Natural killer cell (primary cell): ENCODE data around the gene LRRC10B. TPM values are rescaled to one million over a fixed set of nuclear protein-coding genes. Genes with fewer than 3 reads are reported as not detected.

ENCODE experiments used
- ATAC-seq, 3 donors: fragments of 150-1000 bp in 2 of 3; fragments of 200-7000 bp in 1 of 3; cut with Tn5 transposase; 1 replicate in 1 of 3; 2 replicates in 2 of 3; pipeline ENCODE4 v1.10.0; 2021; ENCODE audit warnings: mild to moderate bottlenecking in 2 of 3, moderate library complexity in 2 of 3
- DNase-seq, 2 donors: peaks; one replicate each; pipeline versions ENCODE4 v3.0.0 to v3.0.0-alpha.2; 2013 to 2021; ENCODE audit warnings: mixed read lengths in 1 of 2
- H3K27ac ChIP-seq: one replicate; pipeline ENCODE4 v1.5.1; 2013; ENCODE audit warnings: mild to moderate bottlenecking, low read length
- H3K27me3 ChIP-seq: one replicate; pipeline ENCODE4 v1.6.1; 2013; ENCODE audit warnings: low read length; ENCODE audit not compliant: control insufficient read depth, insufficient read depth
- H3K36me3 ChIP-seq: one replicate; pipeline ENCODE4 v1.6.1; 2013; ENCODE audit warnings: low read length; ENCODE audit not compliant: control insufficient read depth, insufficient read depth
- H3K4me1 ChIP-seq: one replicate; pipeline ENCODE4 v1.6.1; 2013; ENCODE audit warnings: low read length; ENCODE audit not compliant: control insufficient read depth, insufficient read depth
- H3K4me3 ChIP-seq: one replicate; pipeline ENCODE4 v1.5.1; 2013; ENCODE audit warnings: low read length
- H3K9me3 ChIP-seq: one replicate; pipeline ENCODE4 v1.6.1; 2013; ENCODE audit warnings: low read length; ENCODE audit not compliant: control insufficient read depth, insufficient read depth
- H3K27ac Mint-ChIP-seq, 2 donors: one replicate each; pipeline ENCODE4 v1.8.0; 2022; ENCODE audit warnings: mild to moderate bottlenecking in 2 of 2, mixed read lengths in 2 of 2, moderate library complexity in 1 of 2
- H3K27me3 Mint-ChIP-seq, 2 donors: one replicate each; pipeline ENCODE4 v1.8.0; 2022; ENCODE audit warnings: low read depth in 2 of 2, mixed read lengths in 2 of 2
- H3K36me3 Mint-ChIP-seq: one replicate; pipeline ENCODE4 v1.8.0; 2022; ENCODE audit warnings: mixed read lengths
- H3K4me1 Mint-ChIP-seq, 2 donors: one replicate each; pipeline ENCODE4 v1.8.0; 2022; ENCODE audit warnings: mixed read lengths in 2 of 2
- H3K4me3 Mint-ChIP-seq: one replicate; pipeline ENCODE4 v1.8.0; 2022; ENCODE audit warnings: mild to moderate bottlenecking, moderate library complexity, mixed read lengths
- H3K9me3 Mint-ChIP-seq, 2 donors: one replicate each; pipeline ENCODE4 v1.8.0; 2022; ENCODE audit warnings: mixed read lengths in 2 of 2
- CTCF ChIP-seq: fragments of 200-600 bp; IDR thresholded peaks from one replicate; pipeline ENCODE4 v1.8.0; 2022; ENCODE audit warnings: antibody characterized with exemption
- WGBS: methylation state at CpG from one replicate; pipeline ENCODE4 v1.1.7; 2013; ENCODE audit warnings: missing lambda C conversion rate; ENCODE audit not compliant: insufficient coverage; 5-methylcytosine and 5-hydroxymethylcytosine counted together
- intact Hi-C: fragments of 100-400 bp; cut with micrococcal nuclease; formaldehyde crosslinking; loops from one replicate; pipeline ENCODE4 v1.14.2; 2022
- total RNA-seq, 4 donors: library from RNA; stranded (reverse); fragments of 120-200 nt in 1 of 4; gene quantifications; one replicate each; pipeline versions ENCODE4 v1.2.3 to v1.2.4, GENCODE V29; 2013 to 2022

LRRC10B gene
- total RNA-seq, 3 donors from 2014 or later (not counting 1 experiment from before 2014, with no cell fraction given): not detected

- Histone ChIP-seq H3K27me3 (no peaks in the 10 kb centered on the region), H3K4me3 (no peak overlapping the region), H3K4me1 (no peaks in the 10 kb centered on the region), H3K36me3 (no peaks in the 10 kb centered on the region), H3K27ac (no peak overlapping the region), H3K9me3 (no peaks in the 10 kb centered on the region)
- DNase-seq (no peak), ATAC-seq (no peak)
- no peak for TF ChIP-seq CTCF
- no peak overlapping the region for H3K4me3 Mint-ChIP-seq
- no peak overlapping the region for H3K27ac Mint-ChIP-seq
- peaks cover 11 to 19% of the 10 kb centered on the region in 2 donors for H3K27me3 Mint-ChIP-seq
- WGBS: 84% methylated on average over 9 of the region's 12 CpGs
- intact Hi-C loops: no loop called here
- no peaks in the 10 kb centered on the region for H3K36me3 Mint-ChIP-seq
- H3K4me1 Mint-ChIP-seq: no peaks in the 10 kb centered on the region
- H3K9me3 Mint-ChIP-seq: no peaks in the 10 kb centered on the region
Observed at GRCh38 chr11:61524446-61524845, 15.9 kb downstream of the LRRC10B start.

GRCh38 chr11:61524963-61525587 is 16.5 kb downstream of the LRRC10B start:
- no peak for ATAC-seq
- H3K36me3 Mint-ChIP-seq: no peaks in the 10 kb centered on the region
- Histone ChIP-seq H3K4me1 (no peaks in the 10 kb centered on the region), H3K4me3 (no peak overlapping the region), H3K9me3 (no peaks in the 10 kb centered on the region), H3K36me3 (no peaks in the 10 kb centered on the region), H3K27ac (no peak overlapping the region), H3K27me3 (no peaks in the 10 kb centered on the region)
- no peaks in the 10 kb centered on the region for H3K9me3 Mint-ChIP-seq
- H3K27ac Mint-ChIP-seq: no peak overlapping the region
- no peaks in the 10 kb centered on the region for H3K4me1 Mint-ChIP-seq
- 88% methylated on average over 19 of the region's 19 CpGs for WGBS
- no peak for TF ChIP-seq CTCF
- H3K4me3 Mint-ChIP-seq: no peak overlapping the region
- intact Hi-C loops: no loop called here
- no peak for DNase-seq
- peaks cover 11 to 19% of the 10 kb centered on the region in 2 donors for H3K27me3 Mint-ChIP-seq

- H3K4me1 ChIP-seq: no peaks in the 10 kb centered on the region
- intact Hi-C loops: no loop called here
- Mint-ChIP-seq H3K9me3 (no peaks in the 10 kb centered on the region), H3K36me3 (no peaks in the 10 kb centered on the region), H3K27me3 (peaks cover 11 to 19% of the 10 kb centered on the region in 2 donors), H3K4me3 (no peak overlapping the region), H3K4me1 (no peaks in the 10 kb centered on the region), H3K27ac (no peak overlapping the region)
- H3K4me3 ChIP-seq: no peak overlapping the region
- no peaks in the 10 kb centered on the region for H3K27me3 ChIP-seq
- H3K27ac ChIP-seq: no peak overlapping the region
- no peaks in the 10 kb centered on the region for H3K36me3 ChIP-seq
- ATAC-seq (no peak), DNase-seq (no peak)
- WGBS: 87% methylated on average over 1 of the region's 1 CpG
- H3K9me3 ChIP-seq: no peaks in the 10 kb centered on the region
- no peak for TF ChIP-seq CTCF
Observed at GRCh38 chr11:61526229-61526628, 17.7 kb downstream of the LRRC10B start.
